GM12878 (cell line): Measurements from ENCODE around the gene CDH2. TPM values are rescaled to one million over a fixed set of nuclear protein-coding genes. Genes with fewer than 3 reads are reported as not detected.

Experiments
- ATAC-seq: fragments of 200-7000 bp; cut with Tn5 transposase; 3 replicates; pipeline ENCODE4 v1.9.1; 2020; ENCODE audit warnings: mild to moderate bottlenecking, moderate library complexity
- BruUV-seq: library from RNA; stranded (reverse); fragments of 400-500 nt; replicated peaks from 2 replicates; lab custom pipeline; 2021; lab: Mats Ljungman, UMichigan
- CTCF ChIA-PET: fragments of 300-600 bp; sonication (Branson Sonifier 250); formaldehyde crosslinking; extraction: SDS; loops from one replicate; lab custom pipeline; 2021; ENCODE audit warnings: inconsistent platforms; lab: Yijun Ruan, JAX
- POLR2A ChIA-PET: fragments of 350-600 bp; formaldehyde crosslinking; extraction: SDS; loops from one replicate; lab custom pipeline; 2021; ENCODE audit warnings: inconsistent platforms; lab: Charles Lee
- RAD21 ChIA-PET: fragments of 300-600 bp; sonication (Branson Sonifier 250); formaldehyde crosslinking; loops from one replicate; lab custom pipeline; 2023; ENCODE audit warnings: antibody characterized with exemption; ENCODE audit not compliant: unreplicated experiment; lab: Charles Lee
- SMC1A ChIA-PET: fragments of 300-600 bp; sonication (Branson Sonifier 250); formaldehyde crosslinking; loops from one replicate; lab custom pipeline; 2023; ENCODE audit not compliant: unreplicated experiment, uncharacterized antibody; lab: Charles Lee
- DNase-seq: peaks from one replicate; pipeline ENCODE4 v3.0.0-alpha.2; 2011; ENCODE audit warnings: low read depth, low spot score
- FAIRE-seq: peaks from 3 replicates; lab custom pipeline; 2011; peaks lifted over from hg19 to GRCh38; lab: Jason Lieb, UNC
- H2AFZ ChIP-seq: 2 replicates; pipeline ENCODE4 v1.6.0; 2011; ENCODE audit warnings: low read depth, low read length, control low read depth; ENCODE audit not compliant: control insufficient read depth
- H3K27ac ChIP-seq: 2 replicates; pipeline ENCODE4 v1.5.1; 2011; ENCODE audit warnings: control low read depth; ENCODE audit not compliant: control insufficient read depth, insufficient read depth
- H3K27me3 ChIP-seq, 2 experiments: replicated peaks in 1 of 2; 2 replicates each; pipeline versions ENCODE4 v1.6.0 to v1.6.1; 2011; ENCODE audit warnings: low read length in 1 of 2; ENCODE audit not compliant: control insufficient read depth in 2 of 2, insufficient read depth in 2 of 2
- H3K36me3 ChIP-seq, 2 experiments: 2 replicates each; pipeline ENCODE4 v1.5.1; 2011; ENCODE audit warnings: low read length in 1 of 2; ENCODE audit not compliant: control insufficient read depth in 2 of 2, insufficient read depth in 2 of 2
- H3K4me1 ChIP-seq: 2 replicates; pipeline ENCODE4 v1.6.1; 2011; ENCODE audit warnings: mild to moderate bottlenecking, low read length, moderate library complexity, mixed read lengths; ENCODE audit not compliant: control insufficient read depth, insufficient read depth
- H3K4me2 ChIP-seq: 2 replicates; pipeline ENCODE4 v1.6.0; 2011; ENCODE audit warnings: control low read depth; ENCODE audit not compliant: control insufficient read depth, insufficient read depth
- H3K4me3 ChIP-seq: fragments of 200-600 bp; sonication (generic); 2 replicates; pipeline ENCODE4 v1.5.1; 2016
- H3K79me2 ChIP-seq: 2 replicates; pipeline ENCODE4 v1.6.0; 2011; ENCODE audit warnings: low read length; ENCODE audit not compliant: control insufficient read depth, insufficient read depth
- H3K9ac ChIP-seq: 2 replicates; pipeline ENCODE4 v1.8.0; 2011; ENCODE audit warnings: low read length, control low read depth, mixed read lengths; ENCODE audit not compliant: control insufficient read depth, insufficient read depth
- H3K9me3 ChIP-seq: replicated peaks from 3 replicates; pipeline ENCODE4 v1.5.1; 2011; ENCODE audit warnings: mild to moderate bottlenecking, low read length; ENCODE audit not compliant: control insufficient read depth, insufficient read depth
- H4K20me1 ChIP-seq: 2 replicates; pipeline ENCODE4 v1.6.0; 2011; ENCODE audit not compliant: control insufficient read depth, insufficient read depth
- CHD1 ChIP-seq: IDR thresholded peaks from 2 replicates; pipeline ENCODE4 v1.6.1; 2012; ENCODE audit warnings: low read depth, low read length, improper control_type of control experiment
- EZH2 ChIP-seq: IDR thresholded peaks from 2 replicates; pipeline ENCODE4 v1.6.1; 2012; ENCODE audit warnings: low read depth, mild to moderate bottlenecking, control low read depth, inconsistent platforms, low read length, borderline replicate concordance; ENCODE audit not compliant: control insufficient read depth
- LARP7 ChIP-seq: fragments of 450-650 bp; IDR thresholded peaks from 2 replicates; pipeline ENCODE4 v1.6.1; 2017; ENCODE audit warnings: mild to moderate bottlenecking
- MEF2A ChIP-seq: IDR thresholded peaks from 2 replicates; pipeline ENCODE4 v1.6.1; 2011; ENCODE audit warnings: low read depth, mild to moderate bottlenecking, low read length, moderate library complexity; ENCODE audit not compliant: insufficient read depth
- MEF2B ChIP-seq: fragments of 450-650 bp; IDR thresholded peaks from 2 replicates; pipeline ENCODE4 v1.6.1; 2018; ENCODE audit warnings: mild to moderate bottlenecking, moderate library complexity; ENCODE audit not compliant: partially characterized antibody, poor library complexity, severe bottlenecking
- MTA3 ChIP-seq: IDR thresholded peaks from 2 replicates; pipeline ENCODE4 v1.6.1; 2012; ENCODE audit warnings: low read length, inconsistent platforms, borderline replicate concordance
- MXI1 ChIP-seq: fragments of 150-350 bp; IDR thresholded peaks from 2 replicates; pipeline ENCODE4 v1.6.1; 2011; ENCODE audit warnings: low read depth, mild to moderate bottlenecking, inconsistent platforms, low read length, improper control_type of control experiment
- PML ChIP-seq: IDR thresholded peaks from 2 replicates; pipeline ENCODE4 v1.6.1; 2012; ENCODE audit warnings: low read length, inconsistent platforms
- POLR2A ChIP-seq: IDR thresholded peaks from 2 replicates; pipeline ENCODE4 v1.6.1; 2011; ENCODE audit warnings: low read depth, mild to moderate bottlenecking, low read length
- RFX5 ChIP-seq: IDR thresholded peaks from 2 replicates; pipeline ENCODE4 v1.6.1; 2011; ENCODE audit warnings: low read depth, low read length, improper control_type of control experiment
- RUNX3 ChIP-seq: IDR thresholded peaks from 2 replicates; pipeline ENCODE4 v1.6.1; 2012; ENCODE audit warnings: low read length, inconsistent platforms
- SP1 ChIP-seq: IDR thresholded peaks from one replicate; pipeline ENCODE4 v1.6.1; 2011; ENCODE audit warnings: low read depth, low read length
- SPI1 ChIP-seq: IDR thresholded peaks from 2 replicates; pipeline ENCODE4 v1.6.1; 2011; ENCODE audit warnings: low read depth, mild to moderate bottlenecking, low read length, moderate library complexity, borderline replicate concordance; ENCODE audit not compliant: insufficient read depth
- SRF ChIP-seq, 2 experiments: IDR thresholded peaks; 2 replicates each; pipeline ENCODE4 v1.6.1; 2011; ENCODE audit warnings: low read depth in 2 of 2, low read length in 2 of 2, mild to moderate bottlenecking in 1 of 2, moderate library complexity in 1 of 2
- YBX1 ChIP-seq: fragments of 450-650 bp; IDR thresholded peaks from 2 replicates; pipeline ENCODE4 v1.6.1; 2016; ENCODE audit warnings: antibody characterized with exemption
- WGBS: methylation state at CpG from one replicate; pipeline ENCODE4 v1.1.6; 2016; ENCODE audit warnings: low lambda C conversion rate; ENCODE audit not compliant: insufficient replicate concordance, insufficient coverage; ENCODE audit errors: missing lambda C conversion rate; 5-methylcytosine and 5-hydroxymethylcytosine counted together
- in situ Hi-C: fragments of 300-500 bp; cut with MboI; formaldehyde crosslinking; loops from 9 replicates; pipeline ENCODE4 v1.14.3; 2018; ENCODE audit warnings: mixed read lengths
- intact Hi-C: fragments of 100-400 bp; cut with micrococcal nuclease; formaldehyde crosslinking; loops from one replicate; pipeline ENCODE4 v1.14.2; 2022; ENCODE audit not compliant: unreplicated experiment
- polyA plus RNA-seq, 11 experiments: library from polyadenylated mRNA; depleted of rRNA in 4 of 11; unstranded in 6 of 11; stranded (reverse) in 5 of 11; fragments of >200 nt; fragmentation: Nextera tagmentation in 4 of 11; fragmentation: Illumina TruSeq in 1 of 11; extraction: Ambion mirVana in 4 of 11; extraction: Trizol in 1 of 11; gene quantifications; 1 replicate in 1 of 11; 2 replicates in 10 of 11; pipeline versions ENCODE4 v1.2.1 to v1.2.3, GENCODE V29; 2011 to 2016; ENCODE audit warnings: inconsistent platforms in 2 of 11, missing spikeins in 2 of 11, low read depth in 1 of 11
- total RNA-seq, 4 experiments: library from RNA; depleted of rRNA in 3 of 4; stranded (reverse); fragments of >200 nt in 3 of 4; fragmentation: Illumina TruSeq in 1 of 4; extraction: Trizol in 1 of 4; gene quantifications; 2 replicates each; pipeline versions ENCODE4 v1.2.1 to v1.2.3, GENCODE V29; 2013 to 2021
- TF ChIP-seq, protein P1 (sequence below): IDR thresholded peaks from 2 replicates; pipeline ENCODE4 v1.6.1; 2011; ENCODE audit warnings: low read depth, mild to moderate bottlenecking, low read length, moderate library complexity, borderline replicate concordance; ENCODE audit errors: extremely low read depth
- TF ChIP-seq, protein P2 (sequence below): fragments of 450-650 bp; IDR thresholded peaks from 2 replicates; pipeline ENCODE4 v1.6.1; 2017; ENCODE audit warnings: borderline replicate concordance
- TF ChIP-seq, protein P3 (sequence below): IDR thresholded peaks from 2 replicates; pipeline ENCODE4 v1.6.1; 2011; ENCODE audit warnings: mild to moderate bottlenecking, low read depth, low read length, moderate library complexity; ENCODE audit not compliant: insufficient replicate concordance

The CDH2 gene
- total and polyA plus RNA-seq, 10 of the 15 experiments (the other 5 are each of a cell fraction or from before 2014, with no cell fraction given): 0.01 to 0.25 (median 0.06) TPM; not detected in 4

DNA sequence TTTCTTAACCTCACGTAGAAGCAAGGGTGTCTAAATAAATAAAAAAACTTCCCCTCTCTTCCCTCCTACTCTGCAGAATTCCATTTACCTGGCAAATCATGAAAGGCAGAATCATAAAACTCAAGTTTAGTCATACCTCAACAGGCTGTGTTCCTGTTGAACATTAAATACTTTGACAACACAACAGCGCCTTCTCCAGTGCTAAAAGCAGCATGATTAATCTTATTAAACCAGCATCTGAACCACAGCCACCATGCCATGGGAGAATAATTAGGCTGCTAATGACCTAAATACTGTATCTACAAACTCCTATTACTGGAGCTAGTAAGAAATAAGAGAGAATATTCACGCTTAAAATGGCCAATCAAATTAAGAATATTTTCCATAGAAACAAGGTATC, 68.1 kb downstream of the CDH2 start:
- DNase-seq: no peak
- 15% methylated on average over 3 of the region's 3 CpGs for WGBS
- H3K36me3 ChIP-seq: no peaks in the 10 kb centered on the region
- no peak for ATAC-seq
- BruUV-seq: no TSS peak
- CTCF ChIA-PET: no interaction called here
- RAD21 ChIA-PET: no interaction called here
- POLR2A ChIA-PET: no interaction called here
- no peak overlapping the region for H3K27ac ChIP-seq
- no peak for TF ChIP-seq SPI1
- TF ChIP-seq RFX5: no peak
- no peak for TF ChIP-seq EZH2
- no peak for TF ChIP-seq SRF (IDR thresholded peaks at IDR 0.05; ENCODE audit: low read depth in 2 of 2, low read length in 2 of 2)
- TF ChIP-seq, protein P1, sequence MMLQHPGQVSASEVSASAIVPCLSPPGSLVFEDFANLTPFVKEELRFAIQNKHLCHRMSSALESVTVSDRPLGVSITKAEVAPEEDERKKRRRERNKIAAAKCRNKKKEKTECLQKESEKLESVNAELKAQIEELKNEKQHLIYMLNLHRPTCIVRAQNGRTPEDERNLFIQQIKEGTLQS: no peak
- TF ChIP-seq, protein P2, sequence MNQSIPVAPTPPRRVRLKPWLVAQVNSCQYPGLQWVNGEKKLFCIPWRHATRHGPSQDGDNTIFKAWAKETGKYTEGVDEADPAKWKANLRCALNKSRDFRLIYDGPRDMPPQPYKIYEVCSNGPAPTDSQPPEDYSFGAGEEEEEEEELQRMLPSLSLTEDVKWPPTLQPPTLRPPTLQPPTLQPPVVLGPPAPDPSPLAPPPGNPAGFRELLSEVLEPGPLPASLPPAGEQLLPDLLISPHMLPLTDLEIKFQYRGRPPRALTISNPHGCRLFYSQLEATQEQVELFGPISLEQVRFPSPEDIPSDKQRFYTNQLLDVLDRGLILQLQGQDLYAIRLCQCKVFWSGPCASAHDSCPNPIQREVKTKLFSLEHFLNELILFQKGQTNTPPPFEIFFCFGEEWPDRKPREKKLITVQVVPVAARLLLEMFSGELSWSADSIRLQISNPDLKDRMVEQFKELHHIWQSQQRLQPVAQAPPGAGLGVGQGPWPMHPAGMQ: no peak
- TF ChIP-seq LARP7: no peak
- TF ChIP-seq MEF2A: no peak
- TF ChIP-seq SP1: no peak
- TF ChIP-seq, protein P3, sequence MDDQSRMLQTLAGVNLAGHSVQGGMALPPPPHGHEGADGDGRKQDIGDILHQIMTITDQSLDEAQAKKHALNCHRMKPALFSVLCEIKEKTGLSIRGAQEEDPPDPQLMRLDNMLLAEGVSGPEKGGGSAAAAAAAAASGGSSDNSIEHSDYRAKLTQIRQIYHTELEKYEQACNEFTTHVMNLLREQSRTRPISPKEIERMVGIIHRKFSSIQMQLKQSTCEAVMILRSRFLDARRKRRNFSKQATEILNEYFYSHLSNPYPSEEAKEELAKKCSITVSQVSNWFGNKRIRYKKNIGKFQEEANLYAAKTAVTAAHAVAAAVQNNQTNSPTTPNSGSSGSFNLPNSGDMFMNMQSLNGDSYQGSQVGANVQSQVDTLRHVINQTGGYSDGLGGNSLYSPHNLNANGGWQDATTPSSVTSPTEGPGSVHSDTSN: no peak
- no peak for TF ChIP-seq MTA3
- TF ChIP-seq MXI1: no peak
- no peak for TF ChIP-seq MEF2B
- no peak for TF ChIP-seq POLR2A
- TF ChIP-seq PML: no peak
- no peak for TF ChIP-seq CHD1
- TF ChIP-seq YBX1: no peak
- no peak for TF ChIP-seq RUNX3
- TF ChIP-seq, all 136 proteins: peak for 0
- Histone ChIP-seq H3K79me2 (no peaks in the 10 kb centered on the region), H3K4me3 (no peak overlapping the region), H3K27me3 (no peaks in the 10 kb centered on the region), H3K4me2 (no peak overlapping the region), H4K20me1 (no peaks in the 10 kb centered on the region), H3K9me3 (no peaks in the 10 kb centered on the region), H3K9ac (no peak overlapping the region), H2AFZ (no peak overlapping the region), H3K4me1 (no peaks in the 10 kb centered on the region)
- SMC1A ChIA-PET: no interaction called here
- in situ Hi-C loops: no loop called here
- intact Hi-C loops: no loop called here
- FAIRE-seq: no peak
